Bronchial epithelial cell (primary cell): ENCODE results near the gene RAPGEF2. TPM values are rescaled to one million over a fixed set of nuclear protein-coding genes. Genes with fewer than 3 reads are reported as not detected.
A peak's percentile ranks its signal among the peaks of the same experiment; 100 is the strongest.

Source experiments
- DNase-seq: peaks from one replicate; pipeline ENCODE4 v3.0.0-alpha.2; 2010; ENCODE audit warnings: low read depth
- FAIRE-seq: peaks from 2 replicates; lab custom pipeline; 2011; peaks lifted over from hg19 to GRCh38; lab: Jason Lieb, UNC
- H3K27me3 ChIP-seq: 2 replicates; pipeline ENCODE4 v1.5.1; 2011; ENCODE audit warnings: low read length; ENCODE audit not compliant: control insufficient read depth, insufficient read depth
- H3K36me3 ChIP-seq: 2 replicates; pipeline ENCODE4 v1.5.1; 2011; ENCODE audit warnings: low read length; ENCODE audit not compliant: control insufficient read depth, insufficient read depth
- H3K4me3 ChIP-seq: 2 replicates; pipeline ENCODE4 v1.5.1; 2011; ENCODE audit warnings: mild to moderate bottlenecking, low read depth, low read length, control low read depth
- CTCF ChIP-seq: IDR thresholded peaks from 2 replicates; pipeline ENCODE4 v1.5.1; 2011; ENCODE audit warnings: mild to moderate bottlenecking, moderate library complexity, low read length, control low read depth, inconsistent platforms; ENCODE audit not compliant: insufficient read depth, severe bottlenecking
- total RNA-seq: library from RNA; depleted of rRNA; stranded (reverse); fragments of >200 nt; gene quantifications from 2 replicates; pipeline ENCODE4 v1.2.1, GENCODE V29; 2014

Gene RAPGEF2
- total RNA-seq, 1 donor from 2014 or later = 37.6 TPM

- no peaks in the 10 kb centered on the region for H3K27me3 ChIP-seq
- H3K4me3 ChIP-seq = no peak overlapping the region
- no peaks in the 10 kb centered on the region for H3K36me3 ChIP-seq
- no peak for FAIRE-seq
- no peak for TF ChIP-seq CTCF
- no peak for DNase-seq
Measured at GRCh38 chr4:159401226-159401712, 298.4 kb downstream of the RAPGEF2 start.

GRCh38 chr4:159401791-159402380 is 299.0 kb downstream of the RAPGEF2 start:
- no peaks in the 10 kb centered on the region for H3K27me3 ChIP-seq
- no peak for TF ChIP-seq CTCF
- no peak overlapping the region for H3K4me3 ChIP-seq
- peak; percentile 92 for DNase-seq
- FAIRE-seq = no peak
- no peaks in the 10 kb centered on the region for H3K36me3 ChIP-seq
